K562 (cell line): Measurements from ENCODE around the gene CBX4. TPM values are rescaled to one million over a fixed set of nuclear protein-coding genes. Genes with fewer than 3 reads are reported as not detected.

Experiments used
- ARID4B ChIP-seq: sonication (generic); formaldehyde crosslinking; IDR thresholded peaks from 2 replicates; pipeline ENCODE4 v1.8.0; 2022; ENCODE audit warnings: mild to moderate bottlenecking, missing genetic modification reagents
- BRF2 ChIP-seq: IDR thresholded peaks from 3 replicates; pipeline ENCODE4 v1.6.1; 2011; ENCODE audit warnings: borderline replicate concordance, mild to moderate bottlenecking; ENCODE audit not compliant: insufficient read length, insufficient read depth
- DDX20 ChIP-seq: fragments of 450-650 bp; IDR thresholded peaks from 2 replicates; pipeline ENCODE4 v1.6.1; 2016; ENCODE audit warnings: missing genetic modification characterization, low read depth, mild to moderate bottlenecking, missing compliant biosample characterization, moderate library complexity
- ELF4 ChIP-seq: fragments of 450-650 bp; formaldehyde crosslinking; IDR thresholded peaks from 2 replicates; pipeline ENCODE4 v1.4.0; 2022; ENCODE audit warnings: missing genetic modification characterization
- ETV5 ChIP-seq: sonication (generic); formaldehyde crosslinking; IDR thresholded peaks from 2 replicates; pipeline ENCODE4 v1.4.0; 2020; ENCODE audit warnings: low read depth, mild to moderate bottlenecking, missing genetic modification reagents
- HCFC1 ChIP-seq: IDR thresholded peaks from 2 replicates; pipeline ENCODE4 v1.6.1; 2012; ENCODE audit warnings: low read depth, low read length, improper control_type of control experiment
- HNRNPLL ChIP-seq: fragments of 200-400 bp; formaldehyde crosslinking; IDR thresholded peaks from 2 replicates; pipeline ENCODE4 v1.6.1; 2017; ENCODE audit warnings: low read length, low read depth, mild to moderate bottlenecking; ENCODE audit not compliant: poor library complexity, severe bottlenecking
- ILK ChIP-seq: fragments of 450-650 bp; IDR thresholded peaks from 2 replicates; pipeline ENCODE4 v1.6.1; 2016; ENCODE audit warnings: missing genetic modification characterization, low read depth, mild to moderate bottlenecking, missing compliant biosample characterization, moderate library complexity, borderline replicate concordance
- SIRT6 ChIP-seq: IDR thresholded peaks from one replicate; pipeline ENCODE4 v1.6.1; 2012; ENCODE audit warnings: low read depth, mild to moderate bottlenecking, control low read depth, inconsistent platforms, low read length, moderate library complexity
- SP2 ChIP-seq: IDR thresholded peaks from 2 replicates; pipeline ENCODE4 v1.6.1; 2011; ENCODE audit warnings: mild to moderate bottlenecking, low read depth, low read length, moderate library complexity; ENCODE audit not compliant: poor library complexity, severe bottlenecking; ENCODE audit errors: extremely low read depth
- ZNF407 ChIP-seq: fragments of 450-650 bp; IDR thresholded peaks from 2 replicates; pipeline ENCODE4 v1.6.1; 2016; ENCODE audit warnings: low read depth
- ZNF445 ChIP-seq: fragments of 250-450 bp; sonication (Bioruptor Pico); IDR thresholded peaks from 2 replicates; pipeline ENCODE4 v1.4.0; 2020; ENCODE audit warnings: low read depth, mild to moderate bottlenecking, moderate library complexity
- polyA plus RNA-seq, 8 experiments: library from polyadenylated mRNA; depleted of rRNA in 4 of 8; stranded (reverse) in 5 of 8; unstranded in 3 of 8; fragments of >200 nt; fragmentation: Nextera tagmentation in 2 of 8; fragmentation: Illumina TruSeq in 1 of 8; extraction: Ambion mirVana in 2 of 8; extraction: Trizol in 1 of 8; gene quantifications; 2 replicates each; pipeline versions ENCODE4 v1.2.1 to v1.2.3, GENCODE V29; 2011 to 2014; ENCODE audit warnings: inconsistent platforms in 1 of 8, missing spikeins in 1 of 8
- total RNA-seq, 7 experiments: library from RNA; depleted of rRNA in 6 of 7; stranded (reverse); fragments of >200 nt in 6 of 7; fragmentation: Illumina TruSeq in 2 of 7; extraction: Trizol in 2 of 7; gene quantifications; 2 replicates each; pipeline versions ENCODE4 v1.2.1 to v1.2.3, GENCODE V29; 2011 to 2021; ENCODE audit warnings: low replicate concordance in 1 of 7

CBX4 gene
- total and polyA plus RNA-seq, 9 of the 15 experiments (the other 6 are each of a cell fraction or from before 2014, with no cell fraction given): 0.98 to 50.5 (median 10.0) TPM

GRCh38 chr17:79839356-79840268 is at the start of gene CBX4 (continued):
- TF ChIP-seq ETV5 (peak; percentile 85), ZNF445 (CRISPR knock-in tag) (no peak), HCFC1 (peak; percentile 5), ILK (no peak), BRF2 (no peak), HNRNPLL (peak; percentile 55), ELF4 (CRISPR knock-in tag) (no peak), DDX20 (tag) (no peak), ZNF407 (no peak), SIRT6 (no peak), SP2 (no peak), ARID4B (peak; percentile 29; the same call in 1 of the 2 replicates)
